Measurements from ENCODE around the gene FER.

Gene FER

GRCh38 chr5:109218818-109219217, 471.1 kb downstream of the FER start:
- Mint-ChIP-seq H3K9me3 (peaks cover 31% of the 10 kb centered on the region), H3K4me1 (peaks cover 15% of the 10 kb centered on the region), H3K4me3 (no peak overlapping the region), H3K27me3 (ENCODE audit: low read depth, poor library complexity) (no peaks in the 10 kb centered on the region), H3K27ac (no peak overlapping the region), H3K36me3 (ENCODE audit: low read depth) (no peaks in the 10 kb centered on the region)
- TF ChIP-seq CTCF (IDR thresholded peaks at IDR 0.05), result no peak
- DNase-seq, result no peak

GRCh38 chr5:109223531-109223930, 475.8 kb downstream of the FER start:
- Mint-ChIP-seq H3K4me3 (no peak overlapping the region), H3K27me3 (ENCODE audit: low read depth, poor library complexity) (no peaks in the 10 kb centered on the region), H3K9me3 (peaks cover 6% of the 10 kb centered on the region), H3K4me1 (peaks cover 25% of the 10 kb centered on the region), H3K27ac (peak overlapping the region; percentile 78), H3K36me3 (ENCODE audit: low read depth) (no peaks in the 10 kb centered on the region)
- peak; percentile 21 for DNase-seq
- no peak for TF ChIP-seq CTCF (IDR thresholded peaks at IDR 0.05)

- Mint-ChIP-seq H3K4me3 (no peak overlapping the region), H3K27ac (no peak overlapping the region), H3K9me3 (no peaks in the 10 kb centered on the region), H3K36me3 (ENCODE audit: low read depth) (no peaks in the 10 kb centered on the region), H3K27me3 (ENCODE audit: low read depth, poor library complexity) (no peaks in the 10 kb centered on the region), H3K4me1 (peaks cover 20% of the 10 kb centered on the region)
- DNase-seq, result no peak
- no peak for TF ChIP-seq CTCF (IDR thresholded peaks at IDR 0.05)
Measured at GRCh38 chr5:109224276-109224882, 476.7 kb downstream of the FER start.

GRCh38 chr5:109225716-109226625, 478.3 kb downstream of the FER start:
- TF ChIP-seq CTCF (IDR thresholded peaks at IDR 0.05), result no peak
- DNase-seq, result no peak
- no peak overlapping the region for H3K27ac Mint-ChIP-seq
- no peaks in the 10 kb centered on the region for H3K36me3 Mint-ChIP-seq (ENCODE audit: low read depth)
- H3K4me3 Mint-ChIP-seq, result no peak overlapping the region
- H3K9me3 Mint-ChIP-seq, result no peaks in the 10 kb centered on the region
- H3K27me3 Mint-ChIP-seq (ENCODE audit: low read depth, poor library complexity), result no peaks in the 10 kb centered on the region
- peaks cover 20% of the 10 kb centered on the region for H3K4me1 Mint-ChIP-seq

- peaks cover 5% of the 10 kb centered on the region for H3K9me3 Mint-ChIP-seq
- DNase-seq, result no peak
- no peak overlapping the region for H3K27ac Mint-ChIP-seq
- H3K4me1 Mint-ChIP-seq, result peaks cover 6% of the 10 kb centered on the region
- TF ChIP-seq CTCF (IDR thresholded peaks at IDR 0.05), result no peak
- no peak overlapping the region for H3K4me3 Mint-ChIP-seq
- no peaks in the 10 kb centered on the region for H3K27me3 Mint-ChIP-seq (ENCODE audit: low read depth, poor library complexity)
- peaks cover 5% of the 10 kb centered on the region for H3K36me3 Mint-ChIP-seq (ENCODE audit: low read depth)
Measured at GRCh38 chr5:109230369-109230768, 482.7 kb downstream of the FER start.

Measured in nephron progenitor cell (in vitro differentiated cells).